HepG2 (cell line): ENCODE measurements around the gene SMYD2. TPM values are rescaled to one million over a fixed set of nuclear protein-coding genes. Genes with fewer than 3 reads are reported as not detected.

Experiments used
- ATAC-seq: fragments of 200-7000 bp; cut with Tn5 transposase; 3 replicates; pipeline ENCODE4 v1.9.1; 2020; ENCODE audit warnings: mild to moderate bottlenecking, moderate library complexity
- BruUV-seq: library from RNA; stranded (reverse); fragments of 400-500 nt; replicated peaks from 2 replicates; lab custom pipeline; 2021; lab: Mats Ljungman, UMichigan
- CTCF ChIA-PET: fragments of 300-600 bp; formaldehyde crosslinking; extraction: SDS; loops from one replicate; lab custom pipeline; 2021; ENCODE audit warnings: low total read pairs, inconsistent platforms, low intra/inter-chr PET ratio; lab: Yijun Ruan, JAX
- POLR2A ChIA-PET: fragments of 350-600 bp; sonication (Branson Sonifier 250); formaldehyde crosslinking; loops from one replicate; lab custom pipeline; 2020; ENCODE audit warnings: antibody characterized with exemption, inconsistent platforms; lab: Yijun Ruan, JAX
- DNase-seq: peaks from one replicate; pipeline ENCODE4 v3.0.0-alpha.2; 2015; ENCODE audit warnings: low spot score
- FAIRE-seq: peaks from 3 replicates; lab custom pipeline; 2011; peaks lifted over from hg19 to GRCh38; lab: Jason Lieb, UNC
- H2AFZ ChIP-seq: one replicate; pipeline ENCODE4 v1.6.1; 2011; ENCODE audit warnings: low read length, inconsistent platforms
- H3K27ac ChIP-seq: fragments of 300-600 bp; 3 replicates; pipeline ENCODE4 v1.8.0; 2011; ENCODE audit warnings: mixed run types, mild to moderate bottlenecking, mixed read lengths, low read length, inconsistent platforms; ENCODE audit not compliant: insufficient read depth; ENCODE audit errors: extremely low read length
- H3K27me3 ChIP-seq, 2 experiments: fragments of 200-600 bp in 1 of 2; 2 replicates in 1 of 2; 3 replicates in 1 of 2; pipeline versions ENCODE4 v1.6.0 to v1.8.0; 2011; ENCODE audit warnings: low read length in 2 of 2, mild to moderate bottlenecking in 2 of 2, moderate library complexity in 2 of 2, inconsistent platforms in 1 of 2; ENCODE audit not compliant: insufficient read depth in 2 of 2, control insufficient read depth in 1 of 2
- H3K36me3 ChIP-seq, 2 experiments: fragments of 200-600 bp in 1 of 2; replicated peaks in 1 of 2; 2 replicates in 1 of 2; 3 replicates in 1 of 2; pipeline versions ENCODE4 v1.5.1 to v1.8.0; 2011; ENCODE audit warnings: low read length in 2 of 2, inconsistent platforms in 1 of 2; ENCODE audit not compliant: insufficient read depth in 2 of 2, control insufficient read depth in 1 of 2
- H3K4me1 ChIP-seq: 2 replicates; pipeline ENCODE4 v1.5.1; 2012; ENCODE audit warnings: low read length, inconsistent platforms; ENCODE audit not compliant: insufficient read depth
- H3K4me2 ChIP-seq: 2 replicates; pipeline ENCODE4 v1.6.0; 2011; ENCODE audit warnings: low read depth, low read length, inconsistent platforms
- H3K4me3 ChIP-seq, 3 experiments: fragments of 200-600 bp in 1 of 3; sonication (generic), shearing (Covaris generic) in 1 of 3; replicated peaks in 1 of 3; 2 replicates each; pipeline ENCODE4 v1.5.1; 2011 to 2016; ENCODE audit warnings: low read length in 3 of 3, inconsistent platforms in 2 of 3, low read depth in 2 of 3, mild to moderate bottlenecking in 2 of 3, control low read depth in 1 of 3, mixed read lengths in 1 of 3; ENCODE audit not compliant: insufficient read depth in 1 of 3
- H3K79me2 ChIP-seq: one replicate; pipeline ENCODE4 v1.6.1; 2011; ENCODE audit warnings: low read length, inconsistent platforms; ENCODE audit not compliant: insufficient read depth
- H3K9ac ChIP-seq: 2 replicates; pipeline ENCODE4 v1.6.0; 2011; ENCODE audit warnings: mild to moderate bottlenecking, low read depth, low read length, inconsistent platforms; ENCODE audit not compliant: insufficient read depth
- H3K9me3 ChIP-seq: 2 replicates; pipeline ENCODE4 v1.5.1; 2012; ENCODE audit warnings: mild to moderate bottlenecking, low read length
- H4K20me1 ChIP-seq: 2 replicates; pipeline ENCODE4 v1.6.0; 2011; ENCODE audit warnings: inconsistent platforms, mild to moderate bottlenecking, low read length, moderate library complexity; ENCODE audit not compliant: insufficient read depth
- FOXM1 ChIP-seq: sonication (generic); formaldehyde crosslinking; IDR thresholded peaks from 2 replicates; pipeline ENCODE4 v1.5.0; 2020; ENCODE audit warnings: missing genetic modification reagents
- HNRNPH1 ChIP-seq: fragments of 200-400 bp; formaldehyde crosslinking; optimal IDR thresholded peaks from 2 replicates; pipeline ENCODE3; 2017; ENCODE audit warnings: mild to moderate bottlenecking, low read depth, low read length
- JUN ChIP-seq: sonication (generic); formaldehyde crosslinking; IDR thresholded peaks from 2 replicates; pipeline ENCODE4 v1.4.0; 2020; ENCODE audit warnings: mild to moderate bottlenecking, missing genetic modification reagents
- KAT8 ChIP-seq: IDR thresholded peaks from 2 replicates; pipeline ENCODE4 v1.6.1; 2016; ENCODE audit warnings: missing genetic modification reagents, missing compliant biosample characterization
- RAD51 ChIP-seq: fragments of 450-650 bp; IDR thresholded peaks from 2 replicates; pipeline ENCODE4 v1.6.1; 2016; ENCODE audit warnings: borderline replicate concordance
- SMARCE1 ChIP-seq: fragments of 450-650 bp; IDR thresholded peaks from 2 replicates; pipeline ENCODE4 v1.6.1; 2017; ENCODE audit warnings: borderline replicate concordance
- ZNF441 ChIP-seq: sonication (generic); formaldehyde crosslinking; IDR thresholded peaks from 2 replicates; pipeline ENCODE4 v1.7.0; 2021; ENCODE audit warnings: missing genetic modification reagents, borderline replicate concordance
- WGBS: methylation state at CpG from one replicate; pipeline ENCODE4 v1.1.6; 2017; ENCODE audit warnings: low lambda C conversion rate; 5-methylcytosine and 5-hydroxymethylcytosine counted together
- in situ Hi-C: cut with HindIII; loops from 2 replicates; pipeline ENCODE4 v1.10.0; 2017; ENCODE audit warnings: low pct_unique_long_range_greater_than_20kb; ENCODE audit not compliant: extremely low pct_ligation_motif_present
- intact Hi-C: fragments of 100-400 bp; cut with micrococcal nuclease; formaldehyde crosslinking; loops from one replicate; pipeline ENCODE4 v1.10.0; 2022; ENCODE audit not compliant: unreplicated experiment
- polyA plus RNA-seq, 8 experiments: library from polyadenylated mRNA; depleted of rRNA in 3 of 8; stranded (reverse) in 7 of 8; unstranded in 1 of 8; fragments of >200 nt; fragmentation: Illumina TruSeq in 4 of 8; extraction: Trizol in 4 of 8; gene quantifications; 2 replicates each; pipeline versions ENCODE4 v1.2.1 to v1.2.3, GENCODE V29; 2011 to 2016; ENCODE audit warnings: low read depth in 4 of 8, missing spikeins in 1 of 8, mixed read lengths in 1 of 8; ENCODE audit not compliant: insufficient read depth in 1 of 8
- total RNA-seq, 5 experiments: library from RNA; depleted of rRNA; stranded (reverse); fragments of >200 nt; fragmentation: Illumina TruSeq; extraction: Trizol; gene quantifications; 2 replicates each; pipeline ENCODE4 v1.2.3, GENCODE V29; 2016; ENCODE audit warnings: low read depth in 1 of 5
- TF ChIP-seq, protein P1 (sequence below): sonication (generic); formaldehyde crosslinking; conservative IDR thresholded peaks from 2 replicates; pipeline ENCODE4 v1.8.1; 2023; ENCODE audit warnings: missing genetic modification reagents
- TF ChIP-seq, protein P2 (sequence below): sonication (generic); formaldehyde crosslinking; IDR thresholded peaks from 2 replicates; pipeline ENCODE4 v1.8.0; 2023; ENCODE audit warnings: mild to moderate bottlenecking, missing genetic modification reagents
- TF ChIP-seq, protein P3 (sequence below): IDR thresholded peaks from 2 replicates; pipeline ENCODE4 v1.6.1; 2016; ENCODE audit warnings: low read depth, borderline replicate concordance
- TF ChIP-seq, protein P4 (sequence below): sonication (generic); formaldehyde crosslinking; IDR thresholded peaks from 2 replicates; pipeline ENCODE4 v1.4.0; 2020; ENCODE audit warnings: mild to moderate bottlenecking, missing genetic modification reagents

The SMYD2 gene
- total and polyA plus RNA-seq, 2 of the 13 experiments (the other 11 are each of a cell fraction or from before 2014, with no cell fraction given) = 72.7 to 139 TPM

DNA sequence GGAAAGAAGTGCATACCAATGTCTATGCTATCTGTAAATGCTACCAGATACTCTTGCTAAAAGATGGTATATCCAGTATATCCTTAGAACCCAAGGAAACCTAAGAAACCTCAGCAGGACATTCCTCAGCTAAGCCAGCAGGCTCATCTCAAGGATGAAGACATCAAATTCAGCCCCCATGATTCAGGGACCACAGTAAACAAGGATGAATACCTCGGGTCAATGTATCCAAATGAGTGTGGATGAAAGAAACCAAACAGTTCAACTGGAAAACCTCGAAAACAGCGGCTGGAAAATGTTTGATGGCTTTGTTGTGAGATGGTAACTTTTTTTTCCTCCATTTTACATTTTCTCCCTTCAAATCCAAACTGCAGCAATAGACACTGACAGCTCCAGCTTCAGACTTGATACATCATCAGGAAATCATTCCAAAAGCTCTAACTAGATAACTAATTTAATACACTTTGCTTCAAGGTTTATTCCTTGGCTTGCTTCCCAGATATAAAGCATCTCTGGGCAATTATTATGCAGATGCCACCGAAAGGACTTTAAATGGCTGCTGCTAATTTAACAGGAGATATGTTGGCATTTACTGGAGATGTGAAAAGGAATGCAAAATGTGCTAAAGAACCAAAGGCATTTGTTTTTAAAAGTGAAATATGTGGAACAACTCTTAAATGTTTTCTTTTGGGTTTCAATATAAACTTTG lies 73.6 kb downstream of the SMYD2 start:
- no peaks in the 10 kb centered on the region for H3K9me3 ChIP-seq
- no peak overlapping the region for H2AFZ ChIP-seq
- no TSS peak for BruUV-seq
- in situ Hi-C loops = no loop called here
- H3K9ac ChIP-seq = no peak overlapping the region
- H3K4me1 ChIP-seq = no peaks in the 10 kb centered on the region
- TF ChIP-seq JUN (CRISPR knock-in tag) (no peak), HNRNPH1 (no peak), FOXM1 (CRISPR knock-in tag) (no peak), KAT8 (CRISPR knock-in tag) (no peak), ZNF441 (no peak), SMARCE1 (no peak), RAD51 (no peak)
- TF ChIP-seq, protein P1, sequence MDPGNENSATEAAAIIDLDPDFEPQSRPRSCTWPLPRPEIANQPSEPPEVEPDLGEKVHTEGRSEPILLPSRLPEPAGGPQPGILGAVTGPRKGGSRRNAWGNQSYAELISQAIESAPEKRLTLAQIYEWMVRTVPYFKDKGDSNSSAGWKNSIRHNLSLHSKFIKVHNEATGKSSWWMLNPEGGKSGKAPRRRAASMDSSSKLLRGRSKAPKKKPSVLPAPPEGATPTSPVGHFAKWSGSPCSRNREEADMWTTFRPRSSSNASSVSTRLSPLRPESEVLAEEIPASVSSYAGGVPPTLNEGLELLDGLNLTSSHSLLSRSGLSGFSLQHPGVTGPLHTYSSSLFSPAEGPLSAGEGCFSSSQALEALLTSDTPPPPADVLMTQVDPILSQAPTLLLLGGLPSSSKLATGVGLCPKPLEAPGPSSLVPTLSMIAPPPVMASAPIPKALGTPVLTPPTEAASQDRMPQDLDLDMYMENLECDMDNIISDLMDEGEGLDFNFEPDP (CRISPR knock-in tag) = no peak
- TF ChIP-seq, protein P2, sequence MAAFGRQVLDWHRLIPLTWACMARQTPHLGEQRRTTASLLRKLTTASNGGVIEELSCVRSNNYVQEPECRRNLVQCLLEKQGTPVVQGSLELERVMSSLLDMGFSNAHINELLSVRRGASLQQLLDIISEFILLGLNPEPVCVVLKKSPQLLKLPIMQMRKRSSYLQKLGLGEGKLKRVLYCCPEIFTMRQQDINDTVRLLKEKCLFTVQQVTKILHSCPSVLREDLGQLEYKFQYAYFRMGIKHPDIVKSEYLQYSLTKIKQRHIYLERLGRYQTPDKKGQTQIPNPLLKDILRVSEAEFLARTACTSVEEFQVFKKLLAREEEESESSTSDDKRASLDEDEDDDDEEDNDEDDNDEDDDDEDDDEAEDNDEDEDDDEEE (CRISPR knock-in tag) = no peak
- TF ChIP-seq, protein P3, sequence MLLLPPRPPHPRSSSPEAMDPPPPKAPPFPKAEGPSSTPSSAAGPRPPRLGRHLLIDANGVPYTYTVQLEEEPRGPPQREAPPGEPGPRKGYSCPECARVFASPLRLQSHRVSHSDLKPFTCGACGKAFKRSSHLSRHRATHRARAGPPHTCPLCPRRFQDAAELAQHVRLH (CRISPR knock-in tag) = no peak
- TF ChIP-seq, protein P4, sequence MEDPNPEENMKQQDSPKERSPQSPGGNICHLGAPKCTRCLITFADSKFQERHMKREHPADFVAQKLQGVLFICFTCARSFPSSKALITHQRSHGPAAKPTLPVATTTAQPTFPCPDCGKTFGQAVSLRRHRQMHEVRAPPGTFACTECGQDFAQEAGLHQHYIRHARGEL (CRISPR knock-in tag) = no peak
- no peaks in the 10 kb centered on the region for H3K27me3 ChIP-seq
- H3K27ac ChIP-seq = no peak overlapping the region
- H3K79me2 ChIP-seq = no peaks in the 10 kb centered on the region
- CTCF ChIA-PET = no interaction called here
- H3K4me2 ChIP-seq = no peak overlapping the region
- peaks cover 5% of the 10 kb centered on the region in 2 experiments; a peak in 1 of 5 replicates for H3K36me3 ChIP-seq
- ATAC-seq (no peak), DNase-seq (no peak), FAIRE-seq (no peak)
- H3K4me3 ChIP-seq = no peak overlapping the region
- POLR2A ChIA-PET = no interaction called here
- whole genome bisulfite sequencing = 83% methylated on average over 4 of the region's 4 CpGs
- intact Hi-C loops = no loop called here
- H4K20me1 ChIP-seq = no peaks in the 10 kb centered on the region
